DMS114 treated with DMSO at 0.1 percent for 48 hours (cell line): Measurements from ENCODE around the gene ARID1B.

ENCODE experiments used
- DNase-seq: peaks from one replicate; lab custom pipeline; 2025; ENCODE audit not compliant: unreplicated experiment; lab: John Stamatoyannopoulos, UW

ARID1B gene

GRCh38 chr6:156875062-156875461, 97.9 kb downstream of the ARID1B start:
- DNase-seq: no peak

- no peak for DNase-seq
These were observed 99.1 kb downstream of the ARID1B start for GRCh38 chr6:156876302-156876701.

GRCh38 chr6:156877126-156877863, 100.1 kb downstream of the ARID1B start:
- DNase-seq: no peak

DNA sequence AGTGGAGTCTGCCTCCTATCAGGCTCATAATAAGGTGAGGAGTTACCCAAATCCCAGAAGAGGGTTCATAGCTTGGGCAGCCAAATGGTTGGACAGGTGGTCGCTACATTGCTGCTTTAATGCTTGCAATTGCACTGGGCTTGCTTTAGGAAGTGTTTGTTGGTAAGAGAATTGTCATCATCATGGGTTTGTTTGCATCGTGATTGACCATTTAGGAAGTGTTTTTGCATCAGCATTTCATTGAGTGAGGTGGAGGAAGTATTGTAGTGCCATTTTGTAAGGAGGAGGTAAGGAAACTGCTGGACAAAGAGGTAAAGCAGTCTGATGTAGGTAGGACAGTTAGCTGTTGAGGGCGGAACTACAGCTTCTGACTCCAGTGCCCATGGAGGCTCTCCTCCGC, 101.5 kb downstream of the ARID1B start:
- DNase-seq: no peak

DNA sequence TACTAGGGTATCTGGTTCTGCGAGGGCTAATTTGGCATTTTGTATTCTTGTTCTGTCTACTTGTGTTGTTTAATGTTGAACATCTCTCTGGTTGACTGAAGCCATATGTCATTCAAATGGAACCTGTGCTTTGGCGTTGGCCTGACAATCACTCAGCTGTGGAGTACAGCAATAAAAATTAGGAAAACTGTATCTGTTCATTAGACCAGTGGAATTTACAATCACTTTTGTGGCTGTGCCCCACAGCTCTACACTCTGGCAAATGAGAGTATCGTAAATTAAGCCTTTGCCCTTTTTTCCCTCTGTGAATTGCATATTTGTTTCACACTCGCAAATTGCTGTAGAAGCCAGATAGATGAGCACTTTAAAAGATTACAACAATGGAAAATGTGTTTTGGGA, 102.0 kb downstream of the ARID1B start:
- no peak for DNase-seq

- DNase-seq: no peak
These were observed 102.4 kb downstream of the ARID1B start for GRCh38 chr6:156879591-156879990.

DNA sequence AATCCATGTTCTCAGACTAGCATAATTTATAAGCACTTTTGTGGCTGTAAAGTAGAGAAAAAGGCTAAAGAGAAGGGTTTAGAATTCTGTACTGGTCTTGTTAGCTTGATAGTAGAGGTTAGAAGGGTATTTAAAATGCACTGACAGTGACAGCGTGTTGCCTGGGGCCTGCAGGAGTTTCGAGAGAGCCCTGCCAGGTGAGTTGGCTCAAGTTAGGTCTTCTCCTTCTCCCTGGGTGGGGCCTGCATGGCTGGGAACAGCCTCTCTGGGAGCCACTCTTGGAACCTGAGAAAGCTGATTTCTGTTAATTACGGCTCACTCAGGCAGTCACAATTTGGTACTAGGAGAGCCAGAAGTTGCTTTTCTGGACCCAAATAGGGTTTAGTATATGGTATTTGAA, 103.7 kb downstream of the ARID1B start:
- DNase-seq: no peak

DNA sequence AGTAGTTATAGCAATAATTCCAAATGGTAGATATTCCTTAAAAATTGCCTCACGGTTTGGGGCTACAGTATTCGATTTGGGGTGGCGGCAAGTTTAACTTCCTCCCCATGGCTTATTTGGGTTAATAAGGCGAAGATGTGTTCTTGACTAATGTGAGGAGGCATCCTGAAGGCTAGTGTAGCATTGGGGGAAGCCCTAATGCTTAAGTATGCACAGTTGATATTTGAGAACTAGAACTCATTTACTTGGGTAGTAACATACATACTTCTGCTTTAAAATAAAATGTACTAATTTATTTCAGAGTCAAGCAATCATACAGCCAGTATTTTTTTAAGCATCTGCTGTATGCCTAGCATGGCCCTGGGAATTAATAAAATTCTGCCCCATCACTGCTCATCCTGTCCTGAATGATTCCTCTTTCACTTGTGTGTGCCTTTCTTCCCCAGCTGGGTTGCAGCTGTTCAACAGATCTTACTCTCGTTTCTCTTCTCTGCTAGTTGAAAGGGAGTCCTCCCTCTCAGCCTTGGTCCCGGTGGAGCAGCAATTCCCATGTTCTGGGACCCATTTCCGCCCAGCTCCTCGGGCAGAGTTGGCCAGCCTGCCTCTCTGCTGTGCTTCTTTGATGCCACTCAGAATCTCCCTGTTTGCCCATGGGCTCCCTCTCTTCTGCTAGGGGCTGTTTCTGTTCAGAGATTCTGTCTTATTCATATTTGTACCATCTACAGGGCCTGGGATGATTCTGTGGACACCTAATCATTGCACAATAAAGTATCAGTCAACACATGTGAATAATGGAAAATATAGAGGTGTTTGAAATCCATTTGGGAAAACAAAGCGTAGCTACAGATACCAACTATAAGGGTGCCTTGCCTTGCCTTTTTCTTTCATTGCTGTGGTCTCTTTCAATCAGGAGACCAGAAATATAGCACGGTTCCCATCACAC, 104.8 kb downstream of the ARID1B start:
- DNase-seq: no peak

- no peak for DNase-seq
These were observed 106.5 kb downstream of the ARID1B start for GRCh38 chr6:156883497-156884252.

DNA sequence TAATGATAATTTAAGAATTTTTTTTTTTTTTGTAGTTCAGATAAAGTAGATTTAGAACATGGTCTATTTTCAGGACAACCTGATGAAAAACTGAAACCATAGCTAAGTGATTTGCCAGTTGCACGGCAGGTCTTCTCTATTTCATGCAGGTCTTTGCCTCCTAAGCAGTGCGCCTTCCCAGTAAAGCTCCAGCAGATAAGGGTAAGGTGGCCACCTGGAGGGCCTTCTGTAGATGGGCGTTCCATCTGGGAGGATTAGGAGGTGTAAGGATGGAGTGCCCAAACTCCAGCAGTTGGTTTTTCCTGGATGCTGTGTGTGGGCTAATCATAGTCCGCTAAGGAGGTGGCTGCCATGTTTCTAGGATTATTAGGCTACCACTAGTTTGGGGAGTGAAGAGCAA, 107.1 kb downstream of the ARID1B start:
- DNase-seq: no peak

DNA sequence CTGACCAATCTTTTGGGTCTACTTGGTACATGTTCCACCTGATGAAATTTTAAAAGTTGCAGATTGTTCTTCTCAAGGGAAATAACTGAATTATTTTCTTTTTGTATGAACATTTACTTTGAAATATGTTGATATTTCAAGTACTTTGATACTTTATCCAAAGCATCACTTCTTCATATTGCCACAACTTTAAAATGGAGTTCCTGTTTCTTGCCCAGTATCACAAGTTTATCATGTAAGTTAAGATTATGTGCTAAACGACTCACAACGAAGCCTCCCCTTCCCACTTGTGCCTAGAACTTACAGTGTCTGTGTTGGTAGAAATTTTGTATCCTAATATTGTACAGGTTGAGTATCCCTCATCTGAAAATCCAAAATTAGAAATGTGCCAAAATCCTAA, 108.4 kb downstream of the ARID1B start:
- no peak for DNase-seq

- no peak for DNase-seq
These were observed 109.2 kb downstream of the ARID1B start for GRCh38 chr6:156886409-156886808.

DNA sequence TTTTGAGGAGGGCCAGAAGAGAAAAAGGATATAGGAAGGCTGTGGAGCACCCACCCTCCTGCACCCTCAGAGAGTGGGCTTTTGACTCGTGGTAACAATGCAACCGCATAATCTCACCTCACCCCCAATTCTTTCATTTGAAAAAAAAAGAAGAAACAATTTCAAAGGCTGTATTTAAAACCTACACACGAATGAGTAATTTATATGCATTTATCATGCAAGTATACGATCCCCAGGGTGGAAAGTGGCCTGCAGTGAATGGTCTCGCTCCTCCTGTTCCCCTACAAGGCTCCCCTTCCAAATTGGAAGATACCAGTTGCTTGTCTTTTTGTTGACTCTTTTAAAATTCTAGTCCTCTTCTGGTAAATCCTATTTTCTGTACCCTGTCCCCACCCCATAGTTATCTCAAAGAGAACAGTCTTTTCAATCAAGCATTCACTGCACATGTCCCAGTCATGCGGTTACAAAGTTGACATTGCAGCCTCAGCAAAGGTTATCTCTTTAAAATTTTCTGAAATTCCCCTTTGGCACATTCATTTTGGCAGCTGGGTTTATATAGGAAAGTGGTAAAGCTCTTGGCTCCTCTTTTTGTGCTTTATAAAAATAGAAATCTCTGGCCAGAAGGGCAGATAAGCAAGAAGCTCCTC, 110.6 kb downstream of the ARID1B start:
- no peak for DNase-seq

DNA sequence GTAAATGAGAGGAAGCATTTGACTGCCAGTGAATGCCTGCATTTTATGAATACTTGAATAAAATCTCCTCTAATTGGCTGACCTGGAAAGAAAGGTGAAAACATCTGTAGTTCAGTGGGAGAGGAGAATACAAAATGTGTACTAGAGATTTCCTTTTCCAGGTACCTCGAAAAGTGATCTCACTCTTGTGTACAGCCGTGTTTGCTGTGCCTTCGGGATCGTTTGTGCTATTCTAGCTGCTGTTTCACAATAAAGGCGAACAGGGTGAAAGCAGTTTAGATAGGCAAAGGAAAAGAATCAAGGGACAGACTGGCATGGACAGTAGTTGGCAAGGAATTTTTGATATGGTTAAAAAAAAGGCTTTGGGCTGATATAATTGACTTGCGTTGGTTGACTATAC, 112.3 kb downstream of the ARID1B start:
- no peak for DNase-seq

- DNase-seq: no peak
These were observed 112.8 kb downstream of the ARID1B start for GRCh38 chr6:156889986-156890385.

DNA sequence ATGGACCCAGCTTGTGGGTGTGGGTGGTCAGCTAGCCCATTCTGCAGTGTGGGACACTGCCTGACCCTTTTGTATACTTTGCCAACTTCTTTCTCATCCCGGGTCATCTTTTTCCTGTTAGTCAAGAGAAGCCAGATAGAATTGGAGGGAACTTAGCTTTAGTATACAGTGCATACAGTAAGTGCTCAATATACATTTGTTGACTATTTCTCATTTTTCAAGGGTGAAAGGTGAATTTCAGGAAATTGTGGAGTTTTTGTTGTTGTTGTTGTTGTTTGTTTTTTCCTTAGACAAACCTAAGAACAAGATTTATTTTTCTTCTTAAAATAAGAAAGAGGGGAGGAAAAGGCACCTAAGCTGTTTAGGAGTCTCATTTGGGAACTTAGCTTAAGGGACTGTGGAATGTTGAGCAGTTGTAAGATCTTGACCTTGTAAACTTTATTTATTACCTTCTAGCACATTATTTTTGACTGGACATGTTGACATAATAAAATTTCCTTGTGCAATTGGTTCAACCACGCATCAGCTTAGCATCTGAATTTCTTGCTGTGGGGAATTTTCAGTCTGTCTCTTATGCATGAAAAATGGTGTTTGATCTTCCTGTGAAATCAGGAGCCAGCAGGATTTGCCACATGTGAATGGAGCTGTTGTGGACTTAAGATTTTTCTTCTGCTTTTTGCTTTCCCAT, 113.6 kb downstream of the ARID1B start:
- no peak for DNase-seq

DNA sequence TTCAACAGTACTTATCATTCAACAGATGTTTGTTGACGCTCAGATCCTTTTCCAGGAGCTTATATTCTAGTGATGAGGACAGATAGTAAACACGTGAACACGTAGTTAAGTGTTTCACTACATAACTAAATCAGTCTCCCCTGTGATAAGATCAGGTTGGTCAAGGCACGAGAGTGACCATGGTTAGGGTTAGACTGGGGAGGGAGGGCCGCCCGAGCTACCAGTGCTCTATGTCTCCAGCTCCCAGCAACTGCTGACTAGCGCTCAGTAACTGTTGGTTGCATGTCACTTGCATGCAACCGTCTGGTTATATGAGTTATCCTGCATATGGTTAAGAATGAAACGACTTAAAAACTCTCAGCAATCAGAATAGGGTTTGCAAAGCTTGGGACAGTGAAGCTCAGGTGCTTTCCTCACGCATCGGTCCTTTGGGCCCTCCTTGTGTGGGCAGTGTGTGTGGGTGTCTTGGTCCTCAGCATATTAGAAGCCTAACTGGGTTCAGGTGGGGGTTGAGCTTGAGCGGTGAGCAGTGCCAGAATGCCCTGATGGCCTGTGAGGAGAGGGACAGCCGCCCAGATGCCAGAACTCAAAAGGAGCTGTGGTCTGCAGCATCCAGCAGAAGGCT, 120.8 kb downstream of the ARID1B start:
- DNase-seq: no peak

DNA sequence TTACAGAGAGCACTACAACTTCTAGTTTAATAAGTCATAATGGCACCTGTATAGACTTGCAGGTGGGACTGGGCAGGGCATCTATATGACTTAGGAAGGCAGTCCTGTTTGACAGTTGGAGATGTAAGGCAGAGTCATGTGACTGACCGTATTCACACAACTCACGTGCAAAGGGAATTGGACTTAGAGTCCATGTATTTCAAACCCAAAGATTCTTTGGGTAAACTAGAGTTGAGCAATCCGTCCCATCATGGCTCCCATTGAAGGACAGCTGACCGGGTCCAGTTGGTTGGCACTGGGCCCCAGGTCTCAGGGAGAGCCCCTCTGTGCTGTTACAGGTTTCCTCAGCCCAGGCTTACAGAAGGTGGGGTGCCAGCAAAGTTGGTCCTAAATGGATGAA, 121.9 kb downstream of the ARID1B start:
- DNase-seq: no peak

DNA sequence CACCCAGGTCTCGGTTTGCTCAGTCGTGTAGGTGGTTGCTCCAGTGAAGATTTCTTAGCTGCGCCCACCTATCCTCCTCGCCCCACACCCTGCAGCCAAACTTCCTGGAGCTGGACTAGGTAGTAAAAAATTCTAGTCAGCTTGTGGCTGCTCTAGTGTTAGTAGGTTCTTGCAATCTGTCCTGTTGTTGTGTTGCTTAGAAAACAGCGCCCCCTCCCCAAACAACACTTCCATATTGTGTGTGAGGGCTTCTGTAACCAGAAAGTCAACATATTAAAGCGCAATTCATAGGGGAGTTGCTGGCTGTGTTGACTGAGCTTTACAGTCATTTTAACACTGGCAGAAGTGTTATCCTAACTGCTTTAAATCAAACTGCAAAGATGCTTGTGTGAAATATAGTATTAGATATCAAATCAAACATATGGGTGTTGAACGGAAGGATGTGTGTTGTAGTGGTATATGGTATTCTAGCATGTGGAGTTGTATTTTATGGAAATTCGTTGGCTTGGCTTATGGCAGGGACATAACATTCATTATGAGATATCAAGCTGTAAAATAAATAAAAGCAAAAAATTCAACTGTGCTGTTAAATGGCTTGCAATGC, 122.5 kb downstream of the ARID1B start:
- DNase-seq: no peak

GRCh38 chr6:156900292-156900691, 123.1 kb downstream of the ARID1B start:
- DNase-seq: no peak
